Glutamatergic neuron (in vitro differentiated cells): ENCODE results near the gene USP36. TPM values are rescaled to one million over a fixed set of nuclear protein-coding genes. Genes with fewer than 3 reads are reported as not detected.

Experiments
- DNase-seq: peaks from one replicate; pipeline ENCODE4 v3.0.0; 2022
- H3K27ac Mint-ChIP-seq: one replicate; pipeline ENCODE4 v1.8.0; 2020; ENCODE audit warnings: mild to moderate bottlenecking, mixed read lengths, inconsistent platforms; ENCODE audit not compliant: unreplicated experiment
- H3K27me3 Mint-ChIP-seq: one replicate; pipeline ENCODE4 v1.8.0; 2020; ENCODE audit warnings: mild to moderate bottlenecking, moderate library complexity, mixed read lengths, inconsistent platforms; ENCODE audit not compliant: unreplicated experiment
- H3K36me3 Mint-ChIP-seq: one replicate; pipeline ENCODE4 v1.8.0; 2020; ENCODE audit warnings: mild to moderate bottlenecking, mixed read lengths, inconsistent platforms; ENCODE audit not compliant: unreplicated experiment
- H3K4me1 Mint-ChIP-seq: one replicate; pipeline ENCODE4 v1.8.0; 2020; ENCODE audit warnings: mild to moderate bottlenecking, low read depth, mixed read lengths, inconsistent platforms; ENCODE audit not compliant: unreplicated experiment
- H3K4me3 Mint-ChIP-seq: one replicate; pipeline ENCODE4 v1.8.0; 2020; ENCODE audit warnings: mild to moderate bottlenecking, mixed read lengths, inconsistent platforms; ENCODE audit not compliant: unreplicated experiment
- H3K9me3 Mint-ChIP-seq: one replicate; pipeline ENCODE4 v1.8.0; 2020; ENCODE audit warnings: mild to moderate bottlenecking, moderate library complexity, mixed read lengths, inconsistent platforms; ENCODE audit not compliant: unreplicated experiment
- total RNA-seq: library from RNA; stranded (reverse); fragmentation: NEBNext Ultra II Directional; extraction: Animal tissue kit (Norgen Biotek cat#: 25700); gene quantifications from one replicate; pipeline ENCODE4 v1.2.1, GENCODE V29; 2021; ENCODE audit not compliant: unreplicated experiment
- TF ChIP-seq, protein P1 (sequence below): fragments of 200-600 bp; sonication (generic); IDR thresholded peaks from one replicate; pipeline ENCODE4 v1.5.0; 2021; ENCODE audit not compliant: partially characterized antibody, unreplicated experiment

Gene USP36
- total RNA-seq, 1 donor from 2014 or later = 45.3 TPM

DNA sequence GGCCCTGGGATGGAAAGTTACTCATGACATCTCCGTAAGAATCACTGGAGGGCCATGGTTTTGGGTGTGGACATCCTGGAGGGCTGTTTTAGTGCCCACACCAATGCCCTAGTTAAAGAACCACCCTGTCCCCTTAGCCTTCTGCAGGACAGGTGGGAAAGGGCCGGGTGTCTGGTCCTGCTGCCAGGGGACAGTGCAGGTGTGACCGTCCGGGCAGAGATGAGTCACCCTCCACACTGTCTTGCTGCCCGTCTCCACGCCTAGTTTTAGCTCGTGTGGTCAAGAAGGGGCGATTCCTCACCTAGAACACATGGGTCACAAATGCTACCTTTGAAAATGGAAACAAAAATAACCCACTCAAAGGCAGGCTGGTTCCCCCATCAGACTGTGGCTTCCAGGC, 45.3 kb upstream of the USP36 start:
- H3K4me1 Mint-ChIP-seq = peaks cover 26% of the 10 kb centered on the region
- H3K9me3 Mint-ChIP-seq = peaks cover 2% of the 10 kb centered on the region
- H3K36me3 Mint-ChIP-seq = no peaks in the 10 kb centered on the region
- TF ChIP-seq, protein P1, sequence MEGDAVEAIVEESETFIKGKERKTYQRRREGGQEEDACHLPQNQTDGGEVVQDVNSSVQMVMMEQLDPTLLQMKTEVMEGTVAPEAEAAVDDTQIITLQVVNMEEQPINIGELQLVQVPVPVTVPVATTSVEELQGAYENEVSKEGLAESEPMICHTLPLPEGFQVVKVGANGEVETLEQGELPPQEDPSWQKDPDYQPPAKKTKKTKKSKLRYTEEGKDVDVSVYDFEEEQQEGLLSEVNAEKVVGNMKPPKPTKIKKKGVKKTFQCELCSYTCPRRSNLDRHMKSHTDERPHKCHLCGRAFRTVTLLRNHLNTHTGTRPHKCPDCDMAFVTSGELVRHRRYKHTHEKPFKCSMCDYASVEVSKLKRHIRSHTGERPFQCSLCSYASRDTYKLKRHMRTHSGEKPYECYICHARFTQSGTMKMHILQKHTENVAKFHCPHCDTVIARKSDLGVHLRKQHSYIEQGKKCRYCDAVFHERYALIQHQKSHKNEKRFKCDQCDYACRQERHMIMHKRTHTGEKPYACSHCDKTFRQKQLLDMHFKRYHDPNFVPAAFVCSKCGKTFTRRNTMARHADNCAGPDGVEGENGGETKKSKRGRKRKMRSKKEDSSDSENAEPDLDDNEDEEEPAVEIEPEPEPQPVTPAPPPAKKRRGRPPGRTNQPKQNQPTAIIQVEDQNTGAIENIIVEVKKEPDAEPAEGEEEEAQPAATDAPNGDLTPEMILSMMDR = no peak
- H3K4me3 Mint-ChIP-seq = no peak overlapping the region
- peaks cover 7% of the 10 kb centered on the region for H3K27me3 Mint-ChIP-seq
- H3K27ac Mint-ChIP-seq = no peak overlapping the region
- DNase-seq = no peak

DNA sequence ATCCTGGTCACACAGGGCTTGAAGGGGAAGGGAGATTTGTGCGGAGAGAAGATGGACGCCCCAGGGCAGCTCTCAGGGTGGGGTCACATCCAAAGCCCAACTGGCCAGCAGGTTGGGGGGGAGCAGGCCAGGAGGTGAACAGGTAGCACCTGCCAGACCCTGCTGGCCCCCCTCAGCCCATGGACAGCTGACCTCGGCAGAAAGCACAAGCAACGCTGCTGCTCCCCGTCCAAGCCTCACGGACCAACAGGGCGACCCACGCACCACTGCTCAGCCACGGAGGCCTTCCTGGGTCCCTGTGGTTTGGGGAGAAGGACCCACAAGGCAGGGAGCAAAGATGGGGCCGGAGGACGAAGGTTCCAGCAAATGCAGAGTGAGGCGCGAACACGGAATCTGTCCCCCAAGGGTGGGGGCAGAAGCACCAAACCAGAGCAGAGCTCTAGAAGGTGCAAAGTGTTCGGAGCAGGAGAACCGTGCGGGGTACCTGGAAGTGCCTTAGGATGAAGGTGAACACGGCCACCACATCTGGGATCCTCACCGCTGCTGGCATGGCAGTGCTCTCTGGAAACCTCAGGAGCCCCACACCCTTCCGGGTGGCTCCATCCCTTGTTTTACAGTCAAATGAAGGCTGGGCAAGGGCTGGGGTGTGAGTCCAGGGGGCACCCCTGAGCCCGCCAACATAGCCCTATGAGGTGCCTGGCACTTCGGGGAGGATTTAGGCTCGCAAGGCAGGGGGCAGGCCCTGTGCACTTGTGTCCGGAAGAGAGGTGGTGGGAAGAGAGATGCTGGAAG, 44.5 kb upstream of the USP36 start:
- peaks cover 25% of the 10 kb centered on the region for H3K4me1 Mint-ChIP-seq
- H3K27me3 Mint-ChIP-seq = peaks cover 8% of the 10 kb centered on the region
- H3K4me3 Mint-ChIP-seq = no peak overlapping the region
- peak overlapping the region; percentile 33 for H3K27ac Mint-ChIP-seq
- TF ChIP-seq, protein P1 = no peak
- no peaks in the 10 kb centered on the region for H3K36me3 Mint-ChIP-seq
- no peak for DNase-seq
- H3K9me3 Mint-ChIP-seq = peaks cover 1% of the 10 kb centered on the region

DNA sequence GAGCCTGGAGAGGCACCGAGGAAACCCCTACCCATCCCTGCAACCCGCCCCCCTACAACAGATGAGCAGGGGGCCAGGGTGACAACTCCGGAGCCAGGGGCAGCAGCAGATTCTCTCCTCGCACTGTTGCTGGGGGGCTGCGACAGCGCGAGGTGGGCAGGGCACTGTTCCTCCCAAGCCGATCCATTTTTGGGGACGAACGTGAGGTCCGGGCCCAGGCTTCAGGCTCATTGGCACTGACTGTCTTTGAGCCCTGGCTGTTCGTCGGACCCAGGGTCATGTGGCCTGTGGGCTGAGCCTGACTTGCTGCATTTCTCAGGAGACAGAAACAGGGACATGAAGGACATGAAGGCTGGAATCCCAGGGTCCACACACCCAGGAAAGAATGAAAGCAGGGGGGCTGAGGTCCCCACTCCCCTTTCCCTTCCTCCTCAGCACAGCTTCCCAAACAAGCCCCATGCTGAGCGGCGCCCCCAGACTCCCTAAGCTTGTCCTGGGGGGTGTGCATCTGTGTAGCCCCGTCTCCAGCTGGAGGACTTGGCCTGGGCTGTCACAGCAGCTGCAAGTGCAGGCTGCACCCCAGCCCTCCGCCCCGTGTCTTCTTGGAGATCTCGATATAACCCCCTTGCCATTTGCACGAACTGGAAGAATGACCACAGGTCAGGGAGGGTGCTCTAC, 43.7 kb upstream of the USP36 start:
- Mint-ChIP-seq H3K4me1 (peaks cover 23% of the 10 kb centered on the region), H3K27me3 (peaks cover 11% of the 10 kb centered on the region), H3K9me3 (peaks cover 2% of the 10 kb centered on the region), H3K4me3 (peak overlapping the region; percentile 52), H3K27ac (peak overlapping the region; percentile 33), H3K36me3 (no peaks in the 10 kb centered on the region)
- DNase-seq = no peak
- TF ChIP-seq, protein P1 = no peak

DNA sequence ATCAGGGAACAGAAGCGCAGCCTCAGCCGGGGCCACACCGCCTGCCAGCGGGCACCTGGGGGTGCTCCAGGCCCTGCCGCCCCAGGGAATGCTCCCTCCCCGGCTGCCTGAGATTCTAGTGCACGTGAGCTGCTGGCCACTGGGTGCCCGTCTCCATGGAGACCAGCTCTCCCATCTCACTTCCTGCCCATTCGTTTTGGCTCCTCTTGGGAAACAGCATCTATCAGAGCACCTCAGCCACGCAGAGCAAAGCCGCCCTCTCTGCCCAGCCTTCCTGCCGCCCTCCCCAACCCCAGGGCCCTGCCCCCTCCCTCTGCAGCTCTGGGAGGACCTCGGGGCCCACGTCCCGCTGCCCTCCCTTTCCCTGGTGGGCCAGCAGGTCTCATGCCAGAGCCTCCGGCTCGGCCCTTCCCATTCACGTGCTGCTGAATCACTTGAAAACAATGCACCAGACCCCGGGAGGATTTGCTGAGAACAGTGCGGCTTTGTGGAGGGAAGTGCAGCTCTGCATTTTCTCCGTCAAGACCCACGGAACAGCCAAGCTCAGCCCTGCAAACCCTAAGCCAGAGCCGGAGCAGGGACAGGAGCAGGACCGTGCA, 43.0 kb upstream of the USP36 start:
- peak; percentile 58 for DNase-seq
- peaks cover 9% of the 10 kb centered on the region for H3K27me3 Mint-ChIP-seq
- H3K4me3 Mint-ChIP-seq = peak overlapping the region; percentile 52
- TF ChIP-seq, protein P1 = no peak
- H3K27ac Mint-ChIP-seq = peak overlapping the region; percentile 77
- peaks cover 24% of the 10 kb centered on the region for H3K4me1 Mint-ChIP-seq
- no peaks in the 10 kb centered on the region for H3K36me3 Mint-ChIP-seq
- peaks cover 5% of the 10 kb centered on the region for H3K9me3 Mint-ChIP-seq
